Heart left ventricle (tissue), 16 donors: ENCODE results near the gene RNF145. TPM values are rescaled to one million over a fixed set of nuclear protein-coding genes. Genes with fewer than 3 reads are reported as not detected.

Source experiments
- ATAC-seq, 4 donors: fragments of 200-7000 bp; cut with Tn5 transposase; one replicate each; pipeline ENCODE4 v1.9.1; 2020 to 2022; ENCODE audit warnings: moderate library complexity in 4 of 4, mild to moderate bottlenecking in 3 of 4, moderate number of reproducible peaks in 1 of 4
- DNase-seq, 5 donors: peaks; one replicate each; pipeline ENCODE4 v3.0.0-alpha.2; 2020
- H3K27ac ChIP-seq, 12 donors: fragments of 200-600 bp; sonication (generic) in 4 of 12; one replicate each; pipeline versions ENCODE4 v1.5.0 to v1.8.0; 2016 to 2022; ENCODE audit warnings: mild to moderate bottlenecking in 2 of 12
- H3K27me3 ChIP-seq, 9 donors: fragments of 200-600 bp; sonication (generic) in 2 of 9; one replicate each; pipeline versions ENCODE4 v1.5.1 to v1.8.0; 2016 to 2022; ENCODE audit warnings: mild to moderate bottlenecking in 3 of 9
- H3K36me3 ChIP-seq, 9 donors: fragments of 200-600 bp; sonication (generic) in 2 of 9; one replicate each; pipeline versions ENCODE4 v1.5.0 to v1.8.0; 2018 to 2022; ENCODE audit warnings: mild to moderate bottlenecking in 2 of 9
- H3K4me1 ChIP-seq, 12 donors: fragments of 200-600 bp; sonication (generic) in 4 of 12; one replicate each; pipeline versions ENCODE4 v1.5.0 to v1.8.0; 2016 to 2022; ENCODE audit warnings: mild to moderate bottlenecking in 3 of 12
- H3K4me3 ChIP-seq, 12 donors: fragments of 200-600 bp; sonication (generic) in 4 of 12; one replicate each; pipeline versions ENCODE4 v1.5.0 to v1.8.0; 2017 to 2022; ENCODE audit warnings: mild to moderate bottlenecking in 9 of 12, moderate library complexity in 4 of 12
- H3K9me3 ChIP-seq, 12 donors: fragments of 200-600 bp; sonication (generic) in 4 of 12; one replicate each; pipeline versions ENCODE4 v1.5.0 to v1.8.0; 2016 to 2022; ENCODE audit warnings: mild to moderate bottlenecking in 1 of 12
- POLR2A ChIP-seq, 2 donors: fragments of 450-650 bp; IDR thresholded peaks; one replicate each; pipeline ENCODE4 v1.6.1; 2017; ENCODE audit warnings: antibody characterized with exemption in 2 of 2, mild to moderate bottlenecking in 2 of 2, moderate library complexity in 2 of 2
- WGBS, 4 donors: extraction: QIAGEN DNeasy Blood & Tissue Kit in 2 of 4; methylation state at CpG; one replicate each; pipeline versions ENCODE4 v1.1.5 to v1.1.7; 2013 to 2018; 5-methylcytosine and 5-hydroxymethylcytosine counted together
- intact Hi-C, 10 donors: fragments of 100-400 bp; cut with DNase I; formaldehyde crosslinking; loops; one replicate each; pipeline versions ENCODE4 v1.11.1 to v1.14.2; 2022
- long read RNA-seq, 3 donors: library from polyadenylated mRNA; unstranded; transcript quantifications; one replicate each; pipeline ENCODE4 v2.0.0, GENCODE V29; 2020 to 2021
- polyA plus RNA-seq, 2 donors: library from polyadenylated mRNA; stranded (reverse); fragments of 200-250 nt; gene quantifications; one replicate each; pipeline ENCODE4 v1.2.3, GENCODE V29; 2013
- total RNA-seq, 9 donors: library from RNA; depleted of rRNA in 2 of 9; stranded (reverse); fragments of >200 nt in 2 of 9; fragmentation: NEBNext Ultra II Directional in 3 of 9; extraction: Animal tissue kit (Norgen Biotek cat#: 25700) in 3 of 9; gene quantifications; one replicate each; pipeline versions ENCODE4 v1.1.0 to v1.2.4, GENCODE V29; 2016 to 2023
- TF ChIP-seq, protein P1 (sequence below), 12 donors: fragments of 200-600 bp; sonication (generic) in 4 of 12; IDR thresholded peaks; one replicate each; pipeline versions ENCODE4 v1.5.0 to v1.8.0; 2018 to 2022; ENCODE audit warnings: antibody characterized with exemption in 12 of 12, mild to moderate bottlenecking in 5 of 12
- donor health status: ischemic (EF 13 %, LVEDD 7.1; RV severe dilation, severe dysfunction).
- donor health status: healthy with polysubstance abuse.
- donor health status: DM: no; HTN: yes; CAD: no.
- donor health status: DM: no; HTN: no; CAD: no.
- donor health status: ischemic (EF 25% LVEDD 6.9; RV normal size, moderate dysfunction).
- donor health status: ischemic (EF 25% LVEDD 5.7; RV mildly dilated, moderate dysfunction).
- donor health status: healthy.
- donor health status: DM: yes; HTN: yes; CAD: no.
- donor health status: ischemic (EF 35%, LVEDD 5.7; RV mildly dilated, moderate dysfunction).
- donor health status: nonischemic (EF 11% LVEDD 7.7; RV severe dilation, severe dysfunction).
- donor health status: DM: yes; HTN: yes; CAD: no.
- donor health status: PGD.
- donor health status: ischemic (EF 29% LVEDD 5.4; RV normal size, mild dysfunction).
- donor health status: nonischemic (EF 23%, LVEDD 6.1; RV moderate dilation, normal function).

Gene RNF145, protein sequence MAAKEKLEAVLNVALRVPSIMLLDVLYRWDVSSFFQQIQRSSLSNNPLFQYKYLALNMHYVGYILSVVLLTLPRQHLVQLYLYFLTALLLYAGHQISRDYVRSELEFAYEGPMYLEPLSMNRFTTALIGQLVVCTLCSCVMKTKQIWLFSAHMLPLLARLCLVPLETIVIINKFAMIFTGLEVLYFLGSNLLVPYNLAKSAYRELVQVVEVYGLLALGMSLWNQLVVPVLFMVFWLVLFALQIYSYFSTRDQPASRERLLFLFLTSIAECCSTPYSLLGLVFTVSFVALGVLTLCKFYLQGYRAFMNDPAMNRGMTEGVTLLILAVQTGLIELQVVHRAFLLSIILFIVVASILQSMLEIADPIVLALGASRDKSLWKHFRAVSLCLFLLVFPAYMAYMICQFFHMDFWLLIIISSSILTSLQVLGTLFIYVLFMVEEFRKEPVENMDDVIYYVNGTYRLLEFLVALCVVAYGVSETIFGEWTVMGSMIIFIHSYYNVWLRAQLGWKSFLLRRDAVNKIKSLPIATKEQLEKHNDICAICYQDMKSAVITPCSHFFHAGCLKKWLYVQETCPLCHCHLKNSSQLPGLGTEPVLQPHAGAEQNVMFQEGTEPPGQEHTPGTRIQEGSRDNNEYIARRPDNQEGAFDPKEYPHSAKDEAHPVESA
- 10 to 100 TPM; 15.5 to 47.0 (median 25.2) TPM for total RNA-seq
- polyA plus RNA-seq, result 10 to 100 TPM in 1 of 2 donors, 1 to 10 TPM in 1; 6.2 to 69.0 TPM
- long read RNA-seq, donor 1, partial matches to known transcripts, result 4 of 8 reads
- long read RNA-seq, donor 1, other reads (novel, unspliced or antisense), result 3 of 8 reads
- long read RNA-seq, donor 2, result 0 reads
- long read RNA-seq, donor 3, partial matches to known transcripts, result 9 of 12 reads
- long read RNA-seq, donor 3, other reads (novel, unspliced or antisense), result 2 of 12 reads

DNA sequence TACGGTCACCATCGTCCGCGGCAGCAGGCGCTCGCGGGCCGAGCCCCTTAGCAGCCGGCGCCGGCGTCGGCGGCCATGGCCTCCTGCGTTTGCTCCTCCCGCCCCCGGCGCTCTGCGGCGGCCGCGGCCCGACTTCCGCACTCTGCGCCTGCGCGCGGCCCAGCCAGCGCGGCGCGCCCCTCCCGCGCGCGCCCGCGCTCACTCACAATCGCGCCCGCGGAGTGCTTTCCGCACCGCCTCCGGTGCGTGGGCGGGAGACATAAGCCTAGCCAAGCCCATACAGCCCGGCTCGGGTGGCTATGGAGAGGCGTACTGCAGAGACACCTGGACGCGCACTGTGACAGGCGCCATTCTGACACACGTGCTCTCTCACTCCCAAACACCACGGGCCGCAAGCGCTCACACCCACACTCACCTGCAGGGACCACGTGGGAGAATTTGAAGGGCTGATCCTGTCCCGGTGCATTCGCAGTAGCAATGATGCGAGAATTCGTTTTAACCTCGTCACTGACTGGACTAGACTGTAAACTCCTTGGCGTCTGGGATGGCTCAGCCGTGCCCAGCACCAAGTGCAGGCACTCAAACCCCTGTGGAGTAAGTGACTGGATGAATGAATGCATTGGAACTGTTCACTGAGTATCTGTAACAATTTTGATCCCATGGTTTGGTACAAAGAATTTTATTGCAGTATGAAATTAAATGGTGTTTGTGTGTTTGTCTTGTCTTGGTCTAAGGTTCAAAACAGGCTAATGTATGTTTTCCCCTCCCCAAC, at the start of gene RNF145:
Gene RNF145, minus strand, starts transcription at position 116 of the 772 bp plus-strand sequence. CDS start 5,936 bp downstream, outside the sequence.
- peaks cover 3 to 51% (median 24%) of the 10 kb centered on the region in 12 donors for H3K4me1 ChIP-seq
- peak within 1 kb of the TSS; percentile 82 to 99 (median 94) for H3K27ac ChIP-seq
- ATAC-seq (peak; percentile 59 to 86 (median 82)), DNase-seq (peak; percentile 87 to 93 (median 92))
- no peaks in the 10 kb centered on the region for H3K9me3 ChIP-seq
- no peaks in the 10 kb centered on the region for H3K36me3 ChIP-seq
- H3K4me3 ChIP-seq, result peak within 1 kb of the TSS; percentile 62 to 99 (median 90)
- intact Hi-C loops, result loop anchor here in 9 of 10 donors (2.0 to 10.0 kb wide), 8 partner anchors 29 to 55 kb away; partner anchors contain the start of gene UBLCP1 (in 7 of the 9)
- no peaks in the 10 kb centered on the region for H3K27me3 ChIP-seq
- no peak for TF ChIP-seq POLR2A (IDR thresholded peaks at IDR 0.05)
- TF ChIP-seq, protein P1, sequence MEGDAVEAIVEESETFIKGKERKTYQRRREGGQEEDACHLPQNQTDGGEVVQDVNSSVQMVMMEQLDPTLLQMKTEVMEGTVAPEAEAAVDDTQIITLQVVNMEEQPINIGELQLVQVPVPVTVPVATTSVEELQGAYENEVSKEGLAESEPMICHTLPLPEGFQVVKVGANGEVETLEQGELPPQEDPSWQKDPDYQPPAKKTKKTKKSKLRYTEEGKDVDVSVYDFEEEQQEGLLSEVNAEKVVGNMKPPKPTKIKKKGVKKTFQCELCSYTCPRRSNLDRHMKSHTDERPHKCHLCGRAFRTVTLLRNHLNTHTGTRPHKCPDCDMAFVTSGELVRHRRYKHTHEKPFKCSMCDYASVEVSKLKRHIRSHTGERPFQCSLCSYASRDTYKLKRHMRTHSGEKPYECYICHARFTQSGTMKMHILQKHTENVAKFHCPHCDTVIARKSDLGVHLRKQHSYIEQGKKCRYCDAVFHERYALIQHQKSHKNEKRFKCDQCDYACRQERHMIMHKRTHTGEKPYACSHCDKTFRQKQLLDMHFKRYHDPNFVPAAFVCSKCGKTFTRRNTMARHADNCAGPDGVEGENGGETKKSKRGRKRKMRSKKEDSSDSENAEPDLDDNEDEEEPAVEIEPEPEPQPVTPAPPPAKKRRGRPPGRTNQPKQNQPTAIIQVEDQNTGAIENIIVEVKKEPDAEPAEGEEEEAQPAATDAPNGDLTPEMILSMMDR (IDR thresholded peaks at IDR 0.05), result no peak
- 1 to 5% (median 2%) methylated on average over 11 to 65 of the region's 65 CpGs for WGBS, 4 donors

DNA sequence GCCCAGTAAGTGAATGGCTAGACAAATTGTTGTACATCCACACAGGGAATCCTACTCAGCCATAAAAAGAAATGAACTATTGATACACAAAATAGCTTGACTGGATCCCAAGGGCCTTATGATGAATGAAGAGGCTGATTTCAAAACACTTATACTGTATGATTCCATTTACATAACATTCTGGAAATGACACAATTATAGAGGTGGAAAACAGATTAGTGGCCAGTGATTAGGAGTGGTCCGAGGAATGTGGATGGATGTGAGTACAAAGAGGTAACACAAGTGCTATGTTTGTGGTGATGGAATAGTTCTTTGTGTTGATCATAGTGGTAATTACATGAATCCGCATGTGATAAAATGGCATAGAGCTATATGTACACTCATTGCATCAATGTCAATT, 49.0 kb upstream of the RNF145 start:
- Histone ChIP-seq H3K4me1 (peaks cover 0 to 7% (median 3%) of the 10 kb centered on the region in 12 donors), H3K27ac (no peak overlapping the region), H3K4me3 (no peak overlapping the region), H3K9me3 (no peaks in the 10 kb centered on the region), H3K36me3 (no peaks in the 10 kb centered on the region), H3K27me3 (peaks cover 0 to 14% (median 0%) of the 10 kb centered on the region in 9 donors)
- intact Hi-C loops, result loop anchor here in 1 of 10 donors (5.0 kb wide), 1 partner anchor 46 kb away; no protein-coding TSS in a partner anchor
- WGBS, 4 donors, result 85 to 94% (median 91%) methylated on average over 2 of the region's 2 CpGs
- DNase-seq, result no peak
- no peak for ATAC-seq
- no peak for TF ChIP-seq POLR2A (IDR thresholded peaks at IDR 0.05)
- TF ChIP-seq, protein P1 (IDR thresholded peaks at IDR 0.05), result no peak

- no peak for ATAC-seq
- WGBS, 4 donors, result 79 to 84% (median 81%) methylated on average over 6 of the region's 6 CpGs
- H3K4me1 ChIP-seq, result peaks cover 0 to 7% (median 3%) of the 10 kb centered on the region in 12 donors
- H3K9me3 ChIP-seq, result no peaks in the 10 kb centered on the region
- no peak for DNase-seq
- no peaks in the 10 kb centered on the region for H3K36me3 ChIP-seq
- no peak overlapping the region for H3K4me3 ChIP-seq
- intact Hi-C loops, result loop anchor here in 1 of 10 donors (5.0 kb wide), 1 partner anchor 45 kb away; no protein-coding TSS in a partner anchor
- no peak overlapping the region for H3K27ac ChIP-seq
- H3K27me3 ChIP-seq, result peaks cover 0 to 14% (median 0%) of the 10 kb centered on the region in 9 donors
- no peak for TF ChIP-seq POLR2A (IDR thresholded peaks at IDR 0.05)
- TF ChIP-seq, protein P1 (IDR thresholded peaks at IDR 0.05), result peak in 3 of 12 donors; percentile 30 to 57 (median 45)
These were observed 48.4 kb upstream of the RNF145 start for GRCh38 chr5:159257629-159258283.
